Tibial artery (tissue), 4 donors: ENCODE data around the gene PCGF2.

Experiments used
- DNase-seq, 2 donors: peaks; one replicate each; pipeline ENCODE4 v3.0.0-alpha.2; 2019
- H3K27ac ChIP-seq, 2 donors: fragments of 200-600 bp; sonication (generic) in 1 of 2; 1 replicate in 1 of 2; 2 replicates in 1 of 2; pipeline ENCODE4 v1.5.1; 2018 to 2019; ENCODE audit warnings: mild to moderate bottlenecking in 1 of 2
- H3K27me3 ChIP-seq, 2 donors: fragments of 200-600 bp; sonication (generic) in 1 of 2; one replicate each; pipeline versions ENCODE4 v1.5.1 to v1.6.0; 2016 to 2019
- H3K36me3 ChIP-seq, 3 donors: fragments of 200-600 bp; sonication (generic) in 2 of 3; one replicate each; pipeline ENCODE4 v1.5.1; 2016 to 2019; ENCODE audit warnings: mild to moderate bottlenecking in 2 of 3
- H3K4me1 ChIP-seq, 4 donors: fragments of 200-600 bp; sonication (generic) in 2 of 4; 1 replicate in 3 of 4; 2 replicates in 1 of 4; pipeline ENCODE4 v1.5.1; 2016 to 2019
- H3K4me3 ChIP-seq, 2 donors: fragments of 200-600 bp; sonication (generic) in 1 of 2; 1 replicate in 1 of 2; 2 replicates in 1 of 2; pipeline ENCODE4 v1.5.1; 2018 to 2019; ENCODE audit warnings: mild to moderate bottlenecking in 2 of 2
- H3K9me3 ChIP-seq, 3 donors: fragments of 200-600 bp; sonication (generic) in 1 of 3; one replicate each; pipeline ENCODE4 v1.5.1; 2016 to 2019
- intact Hi-C: fragments of 100-400 bp; cut with DNase I; formaldehyde crosslinking; loops from one replicate; pipeline ENCODE4 v1.15.0; 2023; ENCODE audit warnings: low total_unique reads
- TF ChIP-seq, protein P1 (sequence below), 2 experiments: fragments of 200-600 bp in 1 of 2; fragments of 450-650 bp in 1 of 2; IDR thresholded peaks; one replicate each; pipeline ENCODE4 v1.5.1; 2017 to 2019; ENCODE audit warnings: antibody characterized with exemption in 2 of 2, mild to moderate bottlenecking in 1 of 2, moderate library complexity in 1 of 2

The PCGF2 gene

DNA sequence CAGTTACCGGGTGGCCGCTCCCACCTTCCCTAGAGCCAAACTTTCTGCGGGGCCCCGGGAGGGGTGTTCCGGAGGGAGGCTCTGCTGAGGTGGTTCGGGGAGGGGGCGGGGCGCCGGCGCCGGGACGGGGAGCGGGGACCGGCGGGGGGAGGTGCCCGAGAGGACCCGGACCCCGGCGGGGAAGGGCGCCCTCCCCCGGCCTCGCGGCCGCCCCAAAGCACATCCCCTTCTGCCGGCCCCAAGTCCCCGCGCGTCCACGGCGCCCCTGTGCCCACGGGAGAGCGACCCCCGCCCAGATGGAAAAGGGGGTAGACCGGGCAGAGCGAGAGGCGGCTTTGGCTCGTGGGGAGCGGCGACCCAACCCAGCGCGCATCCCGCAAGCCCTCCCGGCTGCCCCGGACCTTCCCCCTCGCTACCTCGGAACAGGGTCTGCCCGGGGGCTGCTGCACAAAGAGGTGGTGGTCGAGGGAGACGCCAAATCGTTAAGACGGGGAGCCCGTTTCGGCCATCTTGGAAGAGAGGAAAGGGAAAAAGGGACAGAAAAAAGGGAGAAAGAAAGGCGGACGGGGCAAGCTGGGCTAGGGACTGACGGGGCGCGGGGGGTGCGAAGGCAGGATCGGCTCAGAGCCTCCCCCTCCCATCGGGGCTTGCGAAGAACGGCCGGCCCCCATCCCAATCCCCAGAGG, 530 bp downstream of the PCGF2 start:
- no peaks in the 10 kb centered on the region for H3K27me3 ChIP-seq
- no peaks in the 10 kb centered on the region for H3K9me3 ChIP-seq
- H3K27ac ChIP-seq = peak overlapping the region; percentile 91 to 96
- no peak for DNase-seq
- H3K4me1 ChIP-seq = peaks cover 0 to 69% (median 37%) of the 10 kb centered on the region in 4 donors
- TF ChIP-seq, protein P1, sequence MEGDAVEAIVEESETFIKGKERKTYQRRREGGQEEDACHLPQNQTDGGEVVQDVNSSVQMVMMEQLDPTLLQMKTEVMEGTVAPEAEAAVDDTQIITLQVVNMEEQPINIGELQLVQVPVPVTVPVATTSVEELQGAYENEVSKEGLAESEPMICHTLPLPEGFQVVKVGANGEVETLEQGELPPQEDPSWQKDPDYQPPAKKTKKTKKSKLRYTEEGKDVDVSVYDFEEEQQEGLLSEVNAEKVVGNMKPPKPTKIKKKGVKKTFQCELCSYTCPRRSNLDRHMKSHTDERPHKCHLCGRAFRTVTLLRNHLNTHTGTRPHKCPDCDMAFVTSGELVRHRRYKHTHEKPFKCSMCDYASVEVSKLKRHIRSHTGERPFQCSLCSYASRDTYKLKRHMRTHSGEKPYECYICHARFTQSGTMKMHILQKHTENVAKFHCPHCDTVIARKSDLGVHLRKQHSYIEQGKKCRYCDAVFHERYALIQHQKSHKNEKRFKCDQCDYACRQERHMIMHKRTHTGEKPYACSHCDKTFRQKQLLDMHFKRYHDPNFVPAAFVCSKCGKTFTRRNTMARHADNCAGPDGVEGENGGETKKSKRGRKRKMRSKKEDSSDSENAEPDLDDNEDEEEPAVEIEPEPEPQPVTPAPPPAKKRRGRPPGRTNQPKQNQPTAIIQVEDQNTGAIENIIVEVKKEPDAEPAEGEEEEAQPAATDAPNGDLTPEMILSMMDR (IDR thresholded peaks at IDR 0.05) = peak in 1 of 2 experiments; percentile 9
- peak overlapping the region; percentile 70 to 88 for H3K4me3 ChIP-seq
- intact Hi-C loops = no loop called here
- H3K36me3 ChIP-seq = no peaks in the 10 kb centered on the region

GRCh38 chr17:38746849-38747462, 1.2 kb downstream of the PCGF2 start:
- no peak for DNase-seq
- H3K9me3 ChIP-seq = no peaks in the 10 kb centered on the region
- H3K4me3 ChIP-seq = peak overlapping the region; percentile 70 to 88
- peaks cover 0 to 75% (median 40%) of the 10 kb centered on the region in 4 donors for H3K4me1 ChIP-seq
- H3K36me3 ChIP-seq = no peaks in the 10 kb centered on the region
- intact Hi-C loops = no loop called here
- TF ChIP-seq, protein P1 (IDR thresholded peaks at IDR 0.05) = no peak
- no peaks in the 10 kb centered on the region for H3K27me3 ChIP-seq
- H3K27ac ChIP-seq = peak overlapping the region; percentile 91 to 96

GRCh38 chr17:38746004-38746848, 1.9 kb downstream of the PCGF2 start:
- peaks cover 0 to 78% (median 37%) of the 10 kb centered on the region in 4 donors for H3K4me1 ChIP-seq
- intact Hi-C loops = no loop called here
- no peak for DNase-seq
- H3K27me3 ChIP-seq = no peaks in the 10 kb centered on the region
- H3K9me3 ChIP-seq = no peaks in the 10 kb centered on the region
- no peaks in the 10 kb centered on the region for H3K36me3 ChIP-seq
- H3K4me3 ChIP-seq = peak overlapping the region; percentile 70 to 88
- TF ChIP-seq, protein P1 (IDR thresholded peaks at IDR 0.05) = no peak
- H3K27ac ChIP-seq = peak overlapping the region; percentile 91 to 96

- TF ChIP-seq, protein P1 (IDR thresholded peaks at IDR 0.05) = no peak
- no peaks in the 10 kb centered on the region for H3K27me3 ChIP-seq
- H3K9me3 ChIP-seq = no peaks in the 10 kb centered on the region
- peaks cover 0 to 71% (median 31%) of the 10 kb centered on the region in 4 donors for H3K4me1 ChIP-seq
- peak overlapping the region in 1 of 2 donors; percentile 1 for H3K27ac ChIP-seq
- H3K4me3 ChIP-seq = no peak overlapping the region
- DNase-seq = no peak
- intact Hi-C loops = no loop called here
- no peaks in the 10 kb centered on the region for H3K36me3 ChIP-seq
Observed at GRCh38 chr17:38745545-38745944, 2.6 kb downstream of the PCGF2 start.

- intact Hi-C loops = no loop called here
- H3K27ac ChIP-seq = peak overlapping the region in 1 of 2 donors; percentile 72
- no peaks in the 10 kb centered on the region for H3K27me3 ChIP-seq
- H3K36me3 ChIP-seq = peaks cover 0 to 16% (median 15%) of the 10 kb centered on the region in 3 donors
- TF ChIP-seq, protein P1 (IDR thresholded peaks at IDR 0.05) = no peak
- DNase-seq = no peak
- no peak overlapping the region for H3K4me3 ChIP-seq
- H3K4me1 ChIP-seq = peaks cover 0 to 54% (median 22%) of the 10 kb centered on the region in 4 donors
- H3K9me3 ChIP-seq = no peaks in the 10 kb centered on the region
Observed at GRCh38 chr17:38743556-38744171, 4.5 kb downstream of the PCGF2 start.
